Endothelial cell of umbilical vein (primary cell): Measurements from ENCODE around the gene DDX4.

Experiments
- CTCF ChIP-seq, 2 donors: IDR thresholded peaks; 1 replicate in 1 of 2; 2 replicates in 1 of 2; pipeline ENCODE4 v1.5.1; 2011; ENCODE audit warnings: low read length in 2 of 2, mild to moderate bottlenecking in 2 of 2, moderate library complexity in 2 of 2, control low read depth in 1 of 2, inconsistent platforms in 1 of 2, low read depth in 1 of 2; ENCODE audit not compliant: insufficient read depth in 1 of 2; ENCODE audit errors: extremely low read depth in 1 of 2
- EZH2 ChIP-seq: IDR thresholded peaks from 2 replicates; pipeline ENCODE4 v1.6.1; 2012; ENCODE audit warnings: borderline replicate concordance, low read depth, mild to moderate bottlenecking, moderate library complexity, low read length, inconsistent platforms; ENCODE audit not compliant: severe bottlenecking
- FOS ChIP-seq: IDR thresholded peaks from 2 replicates; pipeline ENCODE4 v1.6.1; 2011; ENCODE audit warnings: mild to moderate bottlenecking, low read length, moderate library complexity, borderline replicate concordance; ENCODE audit not compliant: insufficient read depth
- JUN ChIP-seq: IDR thresholded peaks from 2 replicates; pipeline ENCODE4 v1.6.1; 2011; ENCODE audit warnings: borderline replicate concordance, low read depth; ENCODE audit not compliant: insufficient read length, insufficient read depth
- POLR2A ChIP-seq: IDR thresholded peaks from 2 replicates; pipeline ENCODE4 v1.6.1; 2012; ENCODE audit warnings: low read depth, mild to moderate bottlenecking, control low read depth, low read length

DNA sequence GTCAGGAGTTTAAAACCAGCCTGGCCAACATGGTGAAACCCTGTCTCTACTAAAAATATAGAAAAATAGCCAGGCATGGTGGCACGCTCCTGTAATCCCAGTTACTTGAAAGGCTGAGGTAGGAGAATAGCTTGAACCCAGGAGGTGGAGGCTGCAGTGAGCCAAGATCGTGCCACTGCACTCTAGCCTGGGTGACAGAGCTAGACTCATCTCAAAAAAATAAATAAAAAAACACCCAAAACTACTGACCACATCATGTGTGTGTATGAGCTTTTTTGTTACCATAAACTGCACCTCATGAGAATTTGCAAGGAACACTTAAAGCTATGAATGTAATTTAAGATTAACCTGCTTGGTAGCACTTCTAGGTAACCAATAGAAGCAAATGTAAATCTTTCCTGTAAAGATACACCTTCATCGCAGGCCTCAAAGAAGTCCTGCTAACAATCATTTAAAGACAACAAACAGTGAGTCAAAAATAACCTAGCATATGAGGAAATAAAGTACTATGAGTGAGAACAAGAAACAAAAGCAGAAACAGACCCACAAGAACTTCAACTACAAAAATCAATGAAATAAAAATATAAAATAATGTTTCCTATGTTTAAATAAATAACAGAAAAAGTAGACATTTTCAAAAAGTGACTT lies 38.7 kb upstream of the DDX4 start:
- no peak for TF ChIP-seq CTCF (IDR thresholded peaks at IDR 0.05; ENCODE audit: extremely low read depth in 1 of 2, insufficient read depth in 1 of 2, low read depth in 1 of 2, low read length in 2 of 2)
- no peak for TF ChIP-seq POLR2A
- no peak for TF ChIP-seq EZH2
- no peak for TF ChIP-seq JUN
- TF ChIP-seq FOS = no peak
